NCI-H1048 (cell line): ENCODE measurements around the gene AKAP6.
"Not testable (repeated sequence)": the region's sequence is repeated elsewhere in the genome, so short reads cannot be mapped to it uniquely, and the experiment has no call there.

Source experiments
- DNase-seq: peaks from one replicate; lab custom pipeline; 2025; lab: John Stamatoyannopoulos, UW

Gene AKAP6

GRCh38 chr14:32443890-32444661 is 115.0 kb downstream of the AKAP6 start:
- no peak for DNase-seq

- no peak for DNase-seq
Measured at GRCh38 chr14:32447371-32447770, 118.3 kb downstream of the AKAP6 start.

DNA sequence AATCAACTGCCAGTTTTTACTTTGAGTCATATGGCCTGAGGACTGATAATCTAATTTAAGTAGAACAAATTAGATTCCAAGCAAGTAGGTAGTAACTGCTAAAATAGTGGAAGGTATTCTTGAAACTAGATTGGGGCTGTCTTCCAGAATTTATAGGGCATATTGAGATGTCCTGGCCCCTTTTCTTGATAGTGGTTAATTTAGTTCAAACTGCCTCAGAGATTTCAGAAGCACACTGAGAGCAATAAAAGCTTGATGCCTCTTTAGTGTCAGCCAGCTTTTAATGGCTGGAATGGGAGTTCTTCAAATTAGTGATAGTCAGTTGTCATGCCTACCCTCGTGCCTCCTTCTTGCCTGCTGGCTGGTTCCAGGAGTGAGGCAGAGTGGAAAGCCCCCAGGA is 120.5 kb downstream of the AKAP6 start:
- DNase-seq = no peak

GRCh38 chr14:32450919-32451675 is 122.0 kb downstream of the AKAP6 start:
- DNase-seq = no peak

DNA sequence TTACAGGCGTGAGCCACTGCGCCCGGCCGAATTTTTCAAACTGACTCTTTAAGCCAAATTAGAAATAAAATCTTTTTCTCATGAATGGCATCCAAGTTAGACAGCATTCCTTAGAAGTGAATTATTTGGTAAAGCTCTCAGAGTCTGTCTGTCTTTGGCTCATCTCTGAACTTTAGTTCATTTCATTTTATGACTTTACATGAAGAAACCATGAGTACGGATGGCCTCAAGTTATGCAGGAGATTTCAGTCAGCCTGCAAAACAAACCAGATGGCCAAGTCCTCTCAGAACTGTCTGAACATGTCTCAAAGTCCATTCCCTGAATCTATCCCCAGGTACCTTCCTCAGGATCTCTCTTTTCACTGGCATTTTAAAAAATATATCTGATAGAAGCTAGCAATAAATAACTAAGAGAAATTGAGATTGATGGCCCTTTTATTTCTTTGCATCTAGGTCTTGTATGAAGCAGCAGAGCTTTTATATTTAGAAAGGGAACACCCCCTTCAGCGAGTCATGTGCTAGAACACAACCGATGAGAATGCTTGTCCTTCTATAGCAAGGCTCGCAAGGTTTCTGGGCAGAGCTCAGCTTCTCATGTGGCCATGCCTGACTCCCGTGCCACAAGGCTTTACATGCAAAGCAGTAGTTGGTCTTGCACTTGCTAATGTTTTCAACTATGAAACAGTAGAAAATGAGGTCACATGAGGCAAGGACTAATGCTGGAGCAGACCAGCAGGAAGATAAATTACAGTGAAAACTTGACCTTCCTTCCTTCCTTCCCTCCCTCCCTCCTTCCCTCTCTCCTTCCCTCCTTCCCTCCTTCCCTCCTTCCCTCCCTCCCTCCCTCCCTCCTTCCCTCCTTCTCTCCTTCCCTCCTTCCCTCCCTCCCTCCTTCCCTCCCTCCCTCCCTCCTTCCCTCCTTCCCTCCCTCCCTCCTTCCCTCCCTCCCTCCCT is 125.0 kb downstream of the AKAP6 start:
- no peak for DNase-seq

- DNase-seq = no peak
Measured at GRCh38 chr14:32457213-32457920, 128.3 kb downstream of the AKAP6 start.

GRCh38 chr14:32458720-32459119 is 129.6 kb downstream of the AKAP6 start:
- DNase-seq = no peak

DNA sequence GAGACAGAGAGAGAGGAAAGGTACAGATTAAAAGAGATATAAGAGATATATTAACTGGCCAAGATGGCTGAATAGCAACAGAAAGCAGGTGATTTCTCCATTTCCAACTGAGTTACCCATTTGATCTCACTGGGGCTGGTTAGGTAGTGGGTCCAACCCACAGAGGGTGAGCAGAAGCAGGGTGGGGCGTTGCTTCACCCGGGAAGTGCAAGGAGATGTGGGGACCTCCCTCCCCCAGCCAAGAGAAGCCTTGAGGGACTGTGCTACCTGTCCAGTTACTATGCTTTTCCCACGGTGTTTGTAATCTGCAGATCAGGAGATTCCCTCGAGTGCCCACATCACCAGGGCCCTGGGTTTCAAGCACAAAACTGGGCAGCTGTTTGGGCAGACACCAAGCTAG is 131.2 kb downstream of the AKAP6 start:
- no peak for DNase-seq

- not testable (repeated sequence) for DNase-seq
Measured at GRCh38 chr14:32462553-32462952, 133.5 kb downstream of the AKAP6 start.

- no peak for DNase-seq
Measured at GRCh38 chr14:32468955-32469354, 139.9 kb downstream of the AKAP6 start.

GRCh38 chr14:32469388-32470160 is 140.5 kb downstream of the AKAP6 start:
- no peak for DNase-seq

- no peak for DNase-seq
Measured at GRCh38 chr14:32470161-32470715, 141.1 kb downstream of the AKAP6 start.

GRCh38 chr14:32471181-32471580 is 142.1 kb downstream of the AKAP6 start:
- no peak for DNase-seq

- DNase-seq = no peak
Measured at GRCh38 chr14:32472076-32472475, 143.0 kb downstream of the AKAP6 start.

GRCh38 chr14:32472512-32473463 is 143.7 kb downstream of the AKAP6 start:
- DNase-seq = peak; percentile 51

- no peak for DNase-seq
Measured at GRCh38 chr14:32473464-32473855, 144.4 kb downstream of the AKAP6 start.

DNA sequence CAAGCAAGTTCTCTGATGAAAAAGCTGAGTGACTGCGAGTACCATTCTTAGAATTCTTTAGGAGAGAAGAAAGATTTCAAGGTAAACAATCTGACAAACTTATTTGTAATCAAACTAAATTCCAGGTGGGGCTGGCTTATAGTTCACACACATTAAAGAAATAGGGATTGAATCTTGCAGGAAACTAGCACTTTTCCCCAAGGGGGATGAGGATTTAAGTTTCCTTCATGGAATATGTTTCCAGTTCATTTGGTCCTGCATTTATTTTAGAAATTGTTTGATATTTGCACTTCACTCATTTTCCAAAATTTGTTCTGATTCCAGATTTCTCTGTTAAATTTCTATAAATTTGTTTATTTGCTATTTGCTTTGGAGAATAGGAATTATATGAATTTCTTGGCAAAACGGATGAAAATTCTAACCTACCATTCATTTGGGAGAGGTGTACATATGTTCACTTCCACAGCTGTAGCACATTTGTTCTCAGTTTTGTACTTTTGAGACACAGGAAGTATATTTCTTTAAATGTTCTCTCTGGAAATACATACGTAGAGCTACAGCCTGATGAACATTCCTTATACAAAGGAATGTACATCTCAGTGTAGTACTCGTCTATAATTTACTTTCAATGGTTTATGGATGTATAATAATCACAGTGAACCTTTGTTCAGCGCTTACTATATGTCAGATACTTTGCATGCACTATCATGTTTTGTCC is 145.5 kb downstream of the AKAP6 start:
- DNase-seq = no peak

DNA sequence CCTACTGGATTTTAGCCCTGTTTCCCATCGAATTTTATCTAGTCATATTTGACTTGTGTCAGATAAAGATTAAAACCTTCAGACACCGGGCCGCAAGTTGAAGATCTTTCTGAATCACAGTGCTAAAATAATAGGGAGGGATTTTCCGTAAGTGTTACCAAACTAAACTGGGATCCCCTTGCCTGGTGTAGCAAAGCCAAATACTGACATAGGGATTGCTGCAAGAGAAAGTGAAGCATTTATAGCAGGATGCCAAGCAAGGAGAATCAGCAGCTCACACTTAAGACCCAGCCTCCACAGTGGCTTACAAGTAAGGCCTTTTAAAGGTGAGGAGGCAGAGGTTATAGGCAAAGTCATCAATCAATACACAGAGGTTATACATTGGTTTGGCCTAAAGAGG is 147.4 kb downstream of the AKAP6 start:
- no peak for DNase-seq

DNA sequence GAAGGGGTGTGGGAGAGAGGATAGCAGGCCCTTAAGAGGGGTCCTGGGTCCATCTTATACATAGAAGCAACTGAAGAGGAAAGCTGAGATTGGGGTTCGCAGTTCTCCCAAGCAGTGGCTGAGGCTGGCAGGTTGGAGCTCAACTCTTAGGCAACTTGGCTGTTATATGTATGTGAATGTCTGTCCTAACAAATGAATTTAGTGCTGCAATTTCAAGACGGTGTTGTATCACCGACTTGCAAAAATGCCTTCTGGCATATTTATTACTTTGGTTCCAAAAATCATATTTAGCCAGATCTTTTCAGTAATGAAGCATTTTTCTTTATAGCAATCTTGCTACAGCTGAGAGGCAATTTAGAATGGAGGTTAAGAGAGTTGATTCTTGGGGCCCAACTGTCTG is 148.3 kb downstream of the AKAP6 start:
- DNase-seq = no peak
